Fibroblast of upper back skin (primary cell): Measurements from ENCODE around the gene EIF3K.
"Not testable (repeated sequence)": the region's sequence is repeated elsewhere in the genome, so short reads cannot be mapped to it uniquely, and the experiment has no call there.

Experiments
- DNase-seq: peaks from one replicate; pipeline ENCODE4 v3.0.0-alpha.2; 2013

EIF3K gene

DNA sequence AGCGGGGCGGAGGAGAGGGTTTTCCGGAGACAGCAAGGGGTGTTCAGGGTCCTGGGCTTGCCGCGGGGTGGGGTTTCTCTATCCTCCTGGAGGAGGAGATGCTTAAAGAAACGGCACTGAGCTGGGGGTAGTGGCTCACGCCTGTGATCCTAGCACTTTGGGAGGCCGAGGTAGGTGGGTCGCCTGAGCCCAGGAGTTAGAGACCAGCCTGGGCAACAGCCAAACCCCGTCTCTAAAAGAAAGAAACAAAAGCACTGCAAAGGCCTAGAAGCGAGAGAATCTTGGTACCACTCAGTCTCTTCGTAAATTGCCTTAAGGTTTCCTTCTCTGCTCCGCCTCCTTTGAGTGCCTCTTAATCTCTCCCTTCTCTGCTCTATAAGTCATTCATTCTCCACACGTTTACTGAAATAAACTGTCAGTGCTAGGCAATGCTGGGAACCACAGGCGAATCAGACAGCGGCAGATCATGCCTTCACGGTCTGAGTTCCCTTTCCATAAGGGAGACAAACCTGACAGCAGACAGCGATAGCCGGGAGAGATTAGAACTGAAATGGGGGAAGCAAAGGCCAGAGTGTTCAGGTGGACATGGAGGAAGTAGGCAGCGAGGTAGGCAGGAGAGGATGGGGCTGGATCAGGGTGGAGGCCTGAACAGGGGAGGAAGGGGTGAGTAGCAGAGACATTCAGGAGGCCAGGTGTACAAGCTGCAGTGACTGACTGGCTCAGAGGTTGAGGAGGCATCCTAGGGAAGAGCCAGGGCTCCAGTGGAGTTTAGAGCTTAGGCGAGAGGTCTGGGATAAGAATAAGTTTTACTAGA lies 580 bp downstream of the EIF3K start:
- DNase-seq, result no peak

GRCh38 chr19:38624822-38625221 lies 5.8 kb downstream of the EIF3K start:
- DNase-seq, result no peak

- DNase-seq, result no peak
Measured at GRCh38 chr19:38626401-38626800, 7.4 kb downstream of the EIF3K start.

DNA sequence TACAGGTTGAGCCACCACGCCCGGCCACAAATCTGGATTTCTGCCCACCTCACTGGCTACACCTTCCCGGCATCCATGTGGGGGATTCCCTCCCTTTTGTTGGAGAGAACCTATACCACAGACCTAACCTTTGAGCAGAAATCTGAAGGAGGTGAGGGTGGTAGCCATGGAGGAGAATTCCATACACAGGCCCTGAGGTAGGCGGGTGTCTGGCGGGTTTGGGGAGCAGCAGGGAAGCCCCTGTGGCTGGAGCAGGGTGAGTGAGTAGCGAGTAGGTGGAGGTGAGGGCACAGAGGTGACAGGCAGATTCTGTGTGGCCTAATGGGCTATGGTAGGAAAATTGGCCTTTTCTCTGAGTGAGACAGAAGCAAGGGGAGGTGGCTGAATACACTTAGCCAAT lies 10.6 kb downstream of the EIF3K start:
- no peak for DNase-seq

DNA sequence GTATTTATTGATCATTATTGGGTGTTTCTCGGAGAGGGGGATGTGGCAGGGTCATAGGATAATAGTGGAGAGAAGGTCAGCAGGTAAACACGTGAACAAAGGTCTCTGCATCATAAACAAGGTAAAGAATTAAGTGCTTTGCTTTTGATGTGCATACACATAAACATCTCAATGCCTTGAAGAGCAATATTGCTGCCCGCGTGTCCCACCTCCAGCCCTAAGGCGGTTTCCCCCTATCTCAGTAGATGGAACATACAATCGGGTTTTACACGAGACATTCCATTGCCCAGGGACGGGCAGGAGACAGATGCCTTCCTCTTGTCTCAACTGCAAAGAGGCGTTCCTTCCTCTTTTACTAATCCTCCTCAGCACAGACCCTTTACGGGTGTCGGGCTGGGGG lies 12.3 kb downstream of the EIF3K start:
- DNase-seq, result not testable (repeated sequence)

GRCh38 chr19:38631811-38632475 lies 13.0 kb downstream of the EIF3K start:
- DNase-seq, result not testable (repeated sequence)

DNA sequence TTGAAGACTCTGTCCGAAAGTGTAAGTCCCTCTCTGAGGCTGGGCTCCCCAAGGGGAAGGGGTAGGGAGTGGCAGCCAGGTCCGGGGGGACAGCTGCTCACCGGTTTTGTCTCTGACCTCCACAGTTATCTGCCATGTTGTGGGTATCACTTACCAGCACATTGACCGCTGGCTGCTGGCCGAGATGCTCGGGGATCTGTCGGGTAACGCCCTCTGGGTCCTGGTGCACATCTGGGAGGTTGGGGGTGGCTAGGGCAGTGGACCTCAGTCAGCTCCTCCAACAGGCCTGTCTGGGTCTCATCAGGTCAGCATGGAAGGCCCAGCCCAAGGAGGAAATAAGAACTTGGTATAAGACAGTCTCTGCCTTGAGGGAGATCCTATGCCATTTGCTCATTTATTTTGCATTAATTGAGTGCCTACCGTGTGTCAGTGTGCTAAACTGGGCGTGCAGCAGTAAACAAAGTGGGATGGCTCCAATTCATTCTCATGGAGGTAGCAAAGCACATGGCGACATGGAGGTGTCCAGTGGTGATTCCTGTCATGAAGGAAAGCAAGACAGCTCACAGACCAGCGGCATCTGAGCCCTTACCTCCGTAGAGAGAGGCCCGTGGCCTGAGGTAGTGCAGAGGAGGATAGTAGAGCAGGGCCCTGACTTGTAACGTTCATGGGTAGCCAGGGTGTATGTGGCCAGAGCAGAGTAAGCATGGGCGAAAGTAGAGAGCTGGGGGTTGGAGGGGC lies 13.7 kb downstream of the EIF3K start:
- DNase-seq, result no peak

DNA sequence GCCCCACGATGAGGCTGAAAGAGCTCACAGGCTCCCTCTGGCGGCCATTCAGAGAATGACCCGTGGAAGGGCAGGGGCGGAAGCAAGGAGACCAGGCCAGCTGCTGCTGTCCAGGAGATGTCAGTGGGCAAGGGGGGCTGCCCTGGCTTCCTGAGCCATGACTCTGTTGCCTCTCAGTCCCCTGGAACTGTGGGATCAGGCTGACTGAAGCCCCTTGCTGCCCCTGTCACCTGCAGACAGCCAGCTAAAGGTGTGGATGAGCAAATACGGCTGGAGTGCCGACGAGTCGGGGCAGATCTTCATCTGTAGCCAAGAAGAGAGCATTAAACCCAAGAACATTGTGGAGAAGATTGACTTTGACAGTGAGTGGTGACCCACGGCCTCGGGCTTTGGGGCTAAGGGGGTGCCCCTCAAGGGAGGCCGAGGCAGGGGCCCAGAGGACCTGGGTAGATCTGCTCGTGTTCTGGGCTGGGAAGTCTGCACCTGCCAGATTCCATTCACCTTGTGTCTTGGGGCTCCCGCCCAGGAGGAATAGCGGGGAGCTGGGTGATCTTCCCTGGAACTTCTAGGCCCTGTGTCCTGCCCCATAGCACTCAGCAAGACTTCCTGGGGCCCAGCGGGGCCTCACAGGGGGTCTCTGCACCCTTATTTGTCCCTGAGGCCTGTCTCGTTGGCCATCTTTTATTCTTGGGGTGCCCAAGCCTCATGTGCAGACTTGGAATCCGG lies 15.9 kb downstream of the EIF3K start:
- peak; percentile 64 for DNase-seq

DNA sequence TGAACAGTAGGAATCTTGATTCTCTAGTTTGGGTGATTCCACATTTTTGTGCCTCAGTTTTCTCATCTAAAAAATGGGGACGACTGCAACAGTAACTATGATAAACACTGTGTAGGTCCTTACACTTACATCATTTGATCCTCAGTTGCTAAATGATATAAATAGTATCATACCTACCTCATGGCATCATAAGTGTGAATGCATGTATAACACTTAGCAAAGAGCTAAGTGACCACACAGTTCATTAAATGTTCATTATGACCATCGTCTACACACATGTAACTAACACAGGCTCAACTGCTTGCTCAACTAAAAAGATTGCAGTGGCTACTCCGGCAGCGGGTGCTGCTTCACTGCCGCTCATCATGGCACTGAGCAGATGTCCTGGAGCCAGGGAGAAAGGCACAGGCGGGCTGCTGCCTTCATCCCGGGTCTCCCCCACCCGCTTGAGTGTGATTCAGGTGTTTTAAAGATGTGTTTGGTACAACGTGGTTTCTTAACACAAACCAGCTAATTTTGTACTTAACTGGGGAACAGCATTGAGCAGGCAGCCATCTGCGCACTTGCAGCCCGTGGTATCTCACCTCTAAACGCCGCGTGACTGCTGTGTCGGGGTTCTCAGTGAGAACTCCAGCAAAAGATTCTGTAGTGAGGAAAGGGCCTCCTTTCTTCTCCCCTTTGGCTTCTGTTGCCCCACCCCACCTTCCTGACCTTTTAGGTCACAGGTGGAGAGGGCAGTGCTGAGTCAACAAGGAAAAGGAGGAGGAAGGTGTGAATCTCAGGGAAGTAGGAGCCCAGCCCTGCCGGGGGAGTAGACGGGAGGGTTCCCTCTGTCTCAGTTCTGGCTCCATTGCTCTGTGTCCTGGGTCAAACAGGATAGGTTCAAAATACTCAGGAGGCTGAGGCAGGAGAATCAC lies 16.8 kb downstream of the EIF3K start:
- no peak for DNase-seq

- no peak for DNase-seq
Measured at GRCh38 chr19:38638461-38638860, 19.5 kb downstream of the EIF3K start.

- DNase-seq, result no peak
Measured at GRCh38 chr19:38639679-38640078, 20.7 kb downstream of the EIF3K start.

- no peak for DNase-seq
Measured at GRCh38 chr19:38640368-38640767, 21.4 kb downstream of the EIF3K start.

DNA sequence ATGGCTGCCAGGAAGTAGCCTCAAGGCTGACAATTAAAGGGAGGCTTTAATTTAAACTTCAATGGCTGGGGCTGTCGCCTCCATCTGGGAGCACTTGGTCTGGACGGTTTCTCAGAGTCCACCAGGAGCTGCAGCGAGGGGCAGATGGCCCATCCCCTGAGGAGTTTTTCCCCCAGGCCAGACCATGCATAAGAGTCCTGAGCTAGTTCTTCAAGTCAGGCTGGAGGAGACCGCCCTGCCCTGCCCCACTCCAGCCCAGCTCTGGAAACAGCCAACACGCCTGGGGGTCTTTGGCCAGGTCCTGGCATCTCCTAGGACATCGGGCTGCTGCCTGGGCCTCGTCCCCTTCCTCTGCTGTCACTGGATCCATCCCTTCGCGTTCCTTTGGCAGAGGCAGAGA lies 23.2 kb downstream of the EIF3K start:
- DNase-seq, result no peak

GRCh38 chr19:38644719-38645118 lies 25.7 kb downstream of the EIF3K start:
- DNase-seq, result no peak

- DNase-seq, result peak; percentile 96
Measured at GRCh38 chr19:38647368-38647965, 28.5 kb downstream of the EIF3K start, which contains the start of gene ACTN4. Gene ACTN4, plus strand, starts transcription at chr19:38647649. Its CDS starts 97 bp downstream, at chr19:38647746.

- no peak for DNase-seq
Measured at GRCh38 chr19:38647966-38648768, 29.2 kb downstream of the EIF3K start.

- no peak for DNase-seq
Measured at GRCh38 chr19:38648769-38649304, 29.8 kb downstream of the EIF3K start.

DNA sequence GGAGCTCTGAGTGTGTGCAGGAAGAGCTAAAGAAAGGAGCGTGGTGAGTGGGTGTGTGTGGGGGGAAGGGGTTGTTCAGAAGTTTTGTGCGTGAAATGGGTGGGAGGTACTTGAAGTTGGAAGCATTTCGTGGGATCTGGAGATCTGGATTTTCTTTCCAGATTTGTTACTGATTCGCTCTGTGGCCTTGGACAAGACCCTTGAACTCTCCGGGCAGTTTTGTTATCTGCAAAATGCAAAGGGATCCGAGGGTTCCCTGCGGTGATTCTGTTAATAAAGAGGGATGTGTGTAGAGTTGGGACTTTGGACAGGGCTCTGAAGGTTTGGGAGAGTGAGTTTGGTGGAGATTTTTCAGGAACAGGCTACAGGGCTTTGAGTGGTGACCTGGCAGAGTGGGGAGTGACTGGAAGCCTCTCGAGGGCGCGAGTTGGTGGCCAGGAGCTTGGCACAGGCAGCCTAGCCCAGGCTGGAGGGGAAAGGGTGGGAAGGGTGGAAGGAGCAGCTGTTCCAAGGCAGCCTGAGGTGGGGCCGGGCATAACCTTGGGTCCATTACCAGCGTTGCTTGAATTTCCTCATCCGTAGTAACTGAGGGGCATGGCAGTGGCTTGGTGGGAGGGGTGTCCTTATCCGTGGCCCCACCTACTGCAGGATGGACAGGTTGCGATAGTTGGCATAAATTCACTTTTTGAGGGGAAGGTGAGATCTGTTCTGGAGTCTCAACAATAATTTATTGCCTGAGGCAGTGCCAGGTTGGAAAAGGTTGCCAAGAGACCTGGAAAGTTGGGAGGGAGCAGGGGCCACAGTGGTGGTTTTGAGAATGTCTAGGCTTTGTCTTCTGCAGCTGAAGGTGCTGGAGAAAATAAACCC lies 30.6 kb downstream of the EIF3K start:
- DNase-seq, result no peak

GRCh38 chr19:38650172-38650775 lies 31.3 kb downstream of the EIF3K start:
- no peak for DNase-seq
